Skin epidermis (tissue), 12 donors: ENCODE measurements around the gene SLC12A8.

Source experiments
- H3K27ac ChIP-seq, 21 experiments: fragments of 200-600 bp; sonication (generic) in 11 of 21; one replicate each; pipeline ENCODE4 v1.5.0; 2020; ENCODE audit warnings: mild to moderate bottlenecking in 3 of 21, inconsistent platforms in 2 of 21, moderate library complexity in 2 of 21
- H3K4me3 ChIP-seq, 7 experiments: fragments of 200-600 bp; sonication (generic) in 2 of 7; one replicate each; pipeline ENCODE4 v1.5.0; 2020; ENCODE audit warnings: inconsistent platforms in 2 of 7, mild to moderate bottlenecking in 2 of 7, moderate library complexity in 1 of 7

Gene SLC12A8

DNA sequence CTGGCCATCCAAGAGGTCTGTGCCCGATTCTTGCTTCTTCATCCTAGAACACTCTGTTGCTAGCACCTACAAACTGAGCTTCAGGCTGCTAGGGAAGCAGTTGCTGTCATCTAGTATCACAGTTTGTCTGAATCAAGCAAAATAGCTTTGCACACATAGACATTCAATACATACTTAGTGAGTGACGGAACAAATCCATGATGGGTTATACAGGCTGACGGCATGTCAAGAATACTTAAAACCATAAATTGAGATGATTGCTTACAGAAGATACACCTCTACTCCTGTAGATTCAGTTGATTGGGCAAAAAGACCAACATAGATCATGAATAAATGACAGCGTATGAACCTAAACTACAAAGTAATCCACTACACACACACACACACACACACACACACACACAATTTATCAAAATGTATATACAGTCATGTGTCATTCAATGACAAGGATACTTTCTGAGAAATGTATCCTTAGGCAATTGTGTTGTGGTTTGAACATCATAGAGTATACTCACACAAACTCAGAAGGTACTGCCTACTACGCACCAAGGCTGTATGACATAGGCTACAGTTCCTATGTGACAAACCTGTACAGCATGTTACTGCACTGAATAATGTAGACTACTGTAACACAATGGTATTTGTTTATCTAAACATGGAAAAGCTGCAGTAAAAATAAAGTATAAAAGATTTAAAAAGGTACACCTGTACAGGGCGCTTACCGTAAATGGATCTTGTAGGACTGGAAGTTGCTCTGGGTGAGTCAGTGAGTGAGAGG, 142.4 kb downstream of the SLC12A8 start:
- H3K27ac ChIP-seq: no peak overlapping the region
- no peak overlapping the region for H3K4me3 ChIP-seq

DNA sequence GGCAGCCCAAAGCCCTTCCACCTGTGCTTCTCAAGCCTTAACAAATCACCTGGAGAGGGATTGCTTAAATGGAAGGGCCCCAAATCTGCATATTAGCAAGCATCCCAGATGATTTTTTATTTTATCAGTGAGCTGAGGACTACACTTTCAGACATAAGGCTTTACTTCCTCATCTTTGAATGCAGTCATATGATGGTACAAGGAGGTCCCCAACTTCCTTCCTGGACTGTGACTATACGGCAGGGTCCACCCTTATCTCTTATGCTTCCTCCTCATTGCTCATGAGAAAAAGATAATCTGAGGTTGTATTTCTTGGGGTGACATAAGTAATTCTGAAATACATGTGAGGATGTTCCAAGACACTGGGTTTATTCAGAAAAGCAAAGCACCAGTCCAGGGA, 143.1 kb downstream of the SLC12A8 start:
- Histone ChIP-seq H3K4me3 (no peak overlapping the region), H3K27ac (no peak overlapping the region)

DNA sequence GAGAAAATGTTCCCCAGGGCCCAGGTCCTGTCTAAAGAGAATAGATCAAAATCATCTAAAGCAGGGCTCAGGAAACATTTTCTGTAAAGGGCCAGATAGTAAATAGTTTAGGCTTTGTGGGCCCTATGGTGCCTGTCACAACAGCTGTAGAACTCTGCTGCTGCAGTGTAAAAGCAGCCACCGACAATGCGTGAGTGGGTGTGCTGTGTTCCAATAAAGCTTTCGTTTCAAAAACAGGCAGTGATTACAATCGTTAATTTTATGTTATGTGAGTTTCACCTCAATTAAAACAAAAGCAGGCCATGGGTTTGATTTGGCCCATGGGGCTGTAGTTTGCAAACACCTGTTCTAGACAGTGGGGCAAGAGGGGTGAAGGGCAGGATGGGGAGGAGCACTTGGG, 144.3 kb downstream of the SLC12A8 start:
- no peak overlapping the region for H3K27ac ChIP-seq

DNA sequence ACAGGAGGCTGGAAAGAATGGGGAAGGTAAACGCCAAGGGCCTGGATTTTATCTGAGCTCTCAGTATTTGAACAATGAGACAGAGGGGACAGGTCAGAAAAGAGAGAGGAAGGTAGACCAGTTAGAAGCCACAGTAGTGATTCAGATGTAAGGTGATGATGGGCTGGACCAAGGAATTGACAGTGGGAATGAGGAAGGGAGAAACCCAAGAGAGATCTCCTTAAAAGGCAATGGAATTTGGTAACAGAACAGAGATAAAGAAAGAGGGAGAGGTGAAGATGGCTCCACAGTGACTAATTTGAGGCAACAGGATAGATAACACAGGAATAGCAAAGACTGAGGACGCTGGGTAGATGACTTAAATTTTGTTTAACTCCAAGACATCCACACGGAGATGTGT, 145.3 kb downstream of the SLC12A8 start:
- H3K4me3 ChIP-seq: no peak overlapping the region
- no peak overlapping the region for H3K27ac ChIP-seq

More for the DNA sequence above, 144.3 kb downstream of the SLC12A8 start:
- H3K4me3 ChIP-seq: no peak overlapping the region

DNA sequence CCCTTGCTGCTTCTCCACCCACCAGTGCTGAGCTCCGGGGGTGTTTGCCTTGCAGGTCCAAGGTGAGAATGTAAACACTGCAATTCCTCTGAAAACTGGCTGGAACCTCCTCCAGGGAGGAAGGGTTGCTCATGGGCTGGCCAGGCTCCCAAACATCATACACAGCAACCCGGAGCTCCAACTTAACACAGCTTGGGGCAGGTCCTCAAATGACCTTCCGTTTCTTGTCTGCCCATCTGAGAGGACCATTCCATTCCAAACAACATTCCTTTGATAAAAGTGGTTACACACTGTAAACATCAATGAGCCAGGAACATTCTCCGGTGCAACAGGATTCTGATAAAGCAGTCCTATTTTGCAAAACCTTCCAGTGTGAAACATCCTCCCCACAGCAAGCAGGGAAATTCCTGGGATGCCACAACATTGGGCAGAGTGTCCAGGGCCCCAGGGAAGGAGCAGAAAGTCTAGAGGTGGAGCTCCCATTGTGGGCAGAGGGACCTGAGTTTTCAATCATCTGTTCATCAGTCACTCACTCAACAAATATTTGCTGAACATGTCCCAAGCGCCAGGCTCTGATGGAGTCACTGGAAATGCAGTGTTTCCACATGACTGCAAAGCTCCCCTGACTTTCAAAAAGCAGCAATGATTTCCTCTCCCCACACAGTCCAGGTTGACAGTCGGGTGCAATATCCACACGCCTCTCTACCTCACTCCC, 149.5 kb downstream of the SLC12A8 start:
- Histone ChIP-seq H3K27ac (peak overlapping the region in 2 of 21 experiments; percentile 22 to 43), H3K4me3 (no peak overlapping the region)

DNA sequence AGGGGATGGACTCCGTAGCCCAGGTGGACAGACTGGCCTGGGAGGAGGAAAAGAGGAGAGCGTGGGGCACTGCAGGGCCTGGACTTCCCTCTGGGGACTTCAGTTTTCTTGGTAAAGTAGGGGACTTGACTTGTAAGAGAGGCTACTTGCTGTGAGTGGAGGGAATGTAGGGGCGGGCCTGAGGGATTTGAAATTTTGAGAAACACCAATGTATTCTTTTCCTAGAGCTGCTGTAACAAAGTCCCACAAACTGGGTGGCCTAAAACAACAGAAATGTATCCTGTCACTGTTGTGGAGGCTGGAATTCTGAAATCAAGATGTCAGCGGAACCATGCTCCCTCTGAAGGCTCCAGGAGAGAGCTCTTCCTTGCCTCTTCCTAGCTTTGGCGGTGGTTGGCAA, 150.9 kb downstream of the SLC12A8 start:
- H3K4me3 ChIP-seq: no peak overlapping the region

DNA sequence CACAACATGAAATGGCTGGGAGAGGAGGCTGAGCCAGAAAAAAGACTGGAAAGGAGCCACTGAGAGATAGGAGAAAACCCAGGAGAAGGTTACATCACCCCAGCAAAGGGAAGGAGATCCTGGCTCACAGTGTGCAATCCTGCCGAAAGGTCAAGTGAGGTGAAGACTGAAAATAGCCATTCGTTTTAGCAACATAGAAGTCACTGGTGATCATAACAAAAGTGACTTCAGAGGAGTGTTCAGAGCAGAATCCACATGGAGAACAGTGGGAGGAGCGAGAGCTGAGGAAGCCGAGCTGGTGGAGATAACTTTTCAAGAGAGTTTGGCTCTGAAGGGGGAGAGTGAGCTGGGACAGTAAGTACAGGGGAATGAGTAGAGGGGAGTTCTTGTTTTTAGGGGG, 151.4 kb downstream of the SLC12A8 start:
- no peak overlapping the region for H3K27ac ChIP-seq
- no peak overlapping the region for H3K4me3 ChIP-seq

More for the DNA sequence above, 150.9 kb downstream of the SLC12A8 start:
- no peak overlapping the region for H3K27ac ChIP-seq

DNA sequence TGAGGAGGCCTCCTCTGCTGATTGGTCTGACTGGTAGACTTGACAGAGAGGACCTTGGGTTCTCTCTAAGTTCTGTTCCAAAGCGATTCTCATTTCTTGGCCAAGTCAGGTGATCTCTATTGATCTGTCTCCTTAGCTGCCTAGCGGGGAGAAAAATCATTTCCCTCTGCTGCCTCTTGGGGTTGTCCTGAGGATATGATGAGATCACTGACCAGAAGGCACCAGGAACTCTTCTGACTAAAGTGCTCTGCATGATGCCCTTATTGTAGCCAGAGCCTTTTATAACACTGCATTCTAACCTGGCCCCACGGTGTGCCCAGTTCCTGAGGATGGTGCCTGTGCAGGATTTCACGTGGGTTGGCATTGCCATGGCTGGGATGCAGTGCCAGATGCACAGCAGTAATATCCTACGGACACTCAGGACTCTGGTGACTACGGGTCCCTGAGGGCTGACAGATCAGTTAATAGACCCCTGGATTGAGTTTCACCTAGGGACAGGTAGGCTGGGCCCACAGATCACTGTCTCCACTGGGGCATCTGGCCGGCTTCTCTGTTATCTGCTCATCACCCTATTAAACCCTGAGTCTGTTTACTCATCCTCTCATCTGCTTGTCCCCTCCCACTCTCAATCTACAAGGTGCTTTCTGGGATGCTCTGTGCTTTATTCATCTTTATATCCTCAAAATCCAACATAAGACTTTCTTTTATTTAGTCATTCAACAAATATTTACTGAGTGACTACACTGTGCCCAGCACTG, 152.9 kb downstream of the SLC12A8 start:
- H3K4me3 ChIP-seq: no peak overlapping the region
- no peak overlapping the region for H3K27ac ChIP-seq

DNA sequence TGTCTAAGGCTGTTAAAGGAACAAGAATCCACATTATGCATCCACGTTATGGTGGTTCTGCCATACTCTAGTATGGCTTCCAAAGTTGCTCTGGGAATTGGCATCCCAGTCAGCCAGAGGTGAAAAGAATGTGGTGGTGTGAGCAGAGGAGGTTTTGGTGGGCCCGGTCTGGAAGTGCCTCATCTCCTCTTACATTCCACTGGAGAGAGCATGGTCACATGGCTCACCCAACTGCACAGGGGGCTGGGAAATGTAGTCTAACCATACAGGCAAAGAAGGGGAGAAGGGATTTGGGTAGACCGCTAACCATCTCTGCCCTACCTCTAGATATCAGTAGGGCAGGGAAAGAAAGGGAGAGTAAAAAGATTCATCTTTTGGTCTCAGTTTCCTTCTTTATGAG, 153.6 kb downstream of the SLC12A8 start:
- H3K27ac ChIP-seq: no peak overlapping the region

DNA sequence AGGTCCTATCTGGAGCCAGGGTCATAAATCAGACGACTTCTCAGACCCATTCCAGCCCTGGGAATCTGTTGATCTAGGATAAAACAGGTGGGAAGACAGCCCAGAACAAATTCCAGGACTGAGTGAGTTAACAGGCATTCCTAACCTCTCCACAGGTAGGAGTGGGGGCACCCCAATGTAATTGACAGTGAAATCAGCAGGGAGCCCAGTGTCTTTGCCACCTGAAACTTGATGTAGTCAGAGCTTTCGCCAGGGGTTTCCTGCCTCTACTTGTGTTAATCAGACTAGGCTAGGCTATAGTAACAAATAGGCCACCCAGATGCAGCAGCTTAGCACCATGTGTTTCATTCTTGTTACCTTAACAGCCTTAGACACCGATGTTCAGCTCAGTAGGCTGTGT, 154.0 kb downstream of the SLC12A8 start:
- Histone ChIP-seq H3K27ac (no peak overlapping the region), H3K4me3 (no peak overlapping the region)

More for the DNA sequence above, 153.6 kb downstream of the SLC12A8 start:
- H3K4me3 ChIP-seq: no peak overlapping the region

DNA sequence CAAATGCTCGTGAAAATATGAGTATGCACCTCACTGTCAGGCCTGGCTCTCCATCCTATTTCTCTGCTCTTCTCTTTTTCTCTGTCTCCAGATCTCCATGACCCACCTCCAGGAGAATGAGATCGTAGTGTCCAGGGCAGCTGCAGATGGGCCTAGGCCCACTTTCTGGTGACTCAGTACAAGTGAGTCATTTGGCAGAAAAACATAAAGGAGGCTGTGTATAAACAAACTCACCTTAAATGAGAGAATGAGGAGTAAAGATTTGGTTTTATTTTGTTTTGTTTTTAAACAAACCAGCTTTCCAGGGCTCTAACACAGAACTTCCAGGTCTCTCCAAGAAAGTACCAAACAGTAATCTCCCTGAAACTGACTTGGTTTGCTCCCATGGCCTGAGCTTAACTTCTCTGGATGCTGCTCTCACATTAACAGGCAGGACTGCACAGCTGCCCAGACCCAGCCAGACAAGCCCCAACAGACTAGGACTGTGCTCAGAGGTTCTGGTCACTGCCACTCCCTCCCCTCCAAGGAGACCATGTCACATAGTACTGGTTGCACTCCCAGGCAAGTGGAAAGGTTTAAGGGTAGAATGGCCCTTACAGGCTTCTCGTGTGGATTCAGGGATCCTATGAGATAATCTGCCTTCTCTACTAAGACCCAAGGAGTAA, 155.2 kb downstream of the SLC12A8 start:
- Histone ChIP-seq H3K4me3 (no peak overlapping the region), H3K27ac (peak overlapping the region in 4 of 21 experiments; percentile 18 to 88 (median 44))

DNA sequence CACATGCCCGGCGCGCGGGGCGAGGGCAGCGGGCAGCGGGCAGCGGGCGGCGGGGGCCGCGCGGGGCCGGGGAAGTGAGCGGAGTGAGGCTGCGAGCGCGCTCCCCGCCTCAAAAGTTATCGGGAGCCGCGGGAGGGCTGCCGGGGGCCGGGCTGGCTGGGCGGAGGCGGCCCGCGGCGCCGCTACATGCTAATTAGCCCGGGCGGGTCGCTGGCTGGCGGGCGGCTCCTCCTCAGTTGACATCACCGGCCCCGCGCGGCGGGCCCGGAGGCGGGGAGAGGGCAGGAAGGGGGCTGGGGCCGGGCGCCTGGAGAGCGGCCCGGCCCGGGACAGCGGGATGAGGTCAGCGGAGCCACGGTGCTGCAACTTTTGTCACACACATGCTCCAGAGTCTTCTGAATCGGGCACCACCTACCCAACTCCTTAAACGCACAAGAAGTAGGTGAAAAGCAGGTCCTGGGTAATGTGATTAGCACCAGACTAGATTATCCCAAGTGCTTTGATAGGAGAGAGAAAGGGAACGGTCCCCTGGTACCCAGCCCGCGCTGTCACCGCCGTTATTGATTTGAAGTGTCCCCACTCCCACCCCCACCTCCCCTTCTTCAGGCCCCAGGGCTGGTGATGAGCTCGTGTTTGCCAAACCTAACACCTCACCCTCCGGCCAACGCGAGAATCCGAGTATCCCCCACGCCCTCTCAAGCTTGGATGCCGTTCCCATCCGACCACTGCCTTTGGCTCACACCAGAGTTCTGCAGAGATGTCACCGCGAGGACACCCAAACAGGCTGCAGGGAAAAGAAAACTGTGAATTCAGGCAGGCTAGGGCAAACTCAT, 156.4 kb downstream of the SLC12A8 start, which contains the start of gene HEG1:
HEG1 (minus strand) TSS at position 85 of the 833 bp plus-strand sequence. CDS start 107 bp downstream, outside the sequence.
- Histone ChIP-seq H3K27ac (peak within 1 kb of the TSS; percentile 14 to 94 (median 80)), H3K4me3 (peak within 1 kb of the TSS; percentile 42 to 79 (median 67))

DNA sequence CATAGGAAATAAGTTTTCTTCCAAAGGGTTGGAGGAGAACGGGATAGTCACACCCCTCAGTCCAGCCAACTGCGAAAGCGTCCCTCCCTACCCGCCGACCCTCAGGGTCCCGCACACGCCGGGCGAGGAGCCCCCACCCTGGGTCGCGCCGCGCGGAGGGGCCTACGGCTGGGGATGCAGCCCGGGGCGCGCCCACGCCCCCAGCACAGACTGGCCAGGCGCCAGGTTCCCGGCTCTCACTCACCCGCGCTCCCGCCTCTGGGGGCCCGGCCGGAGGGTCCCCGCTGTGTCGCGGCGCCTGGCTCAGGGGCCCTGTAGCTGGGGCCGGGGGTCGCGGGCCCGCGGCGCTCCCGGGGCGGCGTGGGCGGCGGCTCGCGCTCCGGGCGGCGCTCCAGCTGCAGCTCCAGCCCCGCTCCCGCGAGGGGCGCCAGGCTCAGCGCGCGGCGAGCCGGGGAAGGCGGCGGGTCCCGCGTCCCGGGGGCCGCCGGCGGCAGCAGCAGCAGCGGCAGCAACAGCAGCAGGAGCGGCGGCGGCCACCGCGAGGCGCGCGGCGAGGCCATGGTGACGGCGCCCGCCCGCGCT, 157.1 kb downstream of the SLC12A8 start:
- peak overlapping the region; percentile 14 to 94 (median 80) for H3K27ac ChIP-seq
- peak overlapping the region; percentile 42 to 79 (median 67) for H3K4me3 ChIP-seq

DNA sequence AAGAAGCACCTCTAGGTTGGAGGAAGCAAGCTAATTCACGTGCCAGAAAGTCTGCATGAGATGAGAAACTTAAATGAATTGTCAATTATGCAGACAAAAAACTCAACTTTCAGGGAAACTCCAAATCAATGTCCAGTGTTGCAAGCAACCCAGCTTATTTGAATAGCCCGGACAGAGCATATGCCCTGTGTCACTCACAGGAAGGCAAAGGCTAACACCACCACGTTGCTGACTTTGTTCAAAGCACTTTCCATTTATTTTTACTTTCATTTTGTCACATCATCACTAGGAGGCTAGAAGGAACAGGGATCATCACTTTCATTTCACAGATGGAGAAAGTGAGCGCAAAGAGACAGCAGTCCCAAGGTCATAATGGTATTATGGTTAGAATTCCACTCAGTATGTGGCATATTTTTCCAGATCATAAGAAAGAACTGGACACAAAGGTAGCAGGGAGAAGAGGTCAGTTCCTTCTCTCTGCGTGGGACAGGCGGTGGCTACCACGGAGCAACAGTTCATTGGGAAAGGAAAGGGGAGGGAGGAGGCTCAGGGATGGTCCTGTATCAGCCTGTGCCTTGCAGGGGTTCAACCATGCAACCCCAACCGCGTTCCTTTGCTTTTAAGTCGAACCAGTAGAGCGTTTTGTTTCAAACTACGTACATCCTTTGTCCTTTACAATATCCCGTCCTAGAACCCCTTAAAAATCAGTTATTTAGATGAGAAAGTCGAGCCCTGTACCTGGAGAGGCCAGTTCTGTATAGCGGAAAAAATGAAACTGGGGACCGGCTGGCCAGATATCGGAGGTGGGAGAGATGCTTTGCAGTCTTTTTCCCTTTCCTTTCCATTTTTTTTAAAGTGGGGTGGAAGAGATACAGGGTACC, 157.9 kb downstream of the SLC12A8 start:
- Histone ChIP-seq H3K4me3 (peak overlapping the region; percentile 42 to 79 (median 67)), H3K27ac (peak overlapping the region in 20 of 21 experiments; percentile 14 to 94 (median 80))

DNA sequence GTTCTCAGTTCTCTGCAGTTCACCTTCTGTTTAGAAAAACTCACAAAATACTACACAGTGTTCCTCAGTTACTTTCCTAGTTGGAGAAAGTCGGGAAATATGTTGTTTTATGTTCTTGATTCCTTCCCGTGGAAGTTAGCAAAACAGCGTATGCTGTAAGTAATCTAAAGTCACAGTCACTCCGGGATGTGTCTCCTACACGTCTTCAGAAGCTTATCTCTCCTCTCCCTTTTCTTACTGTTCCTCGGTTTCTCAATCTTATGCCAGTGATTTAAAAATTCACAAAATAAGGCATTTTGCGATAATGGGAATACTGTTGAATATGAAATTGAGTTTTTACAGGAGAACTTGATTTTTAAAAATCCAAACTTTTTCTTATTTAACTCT, 158.5 kb downstream of the SLC12A8 start:
- Histone ChIP-seq H3K4me3 (peak overlapping the region; percentile 42 to 79 (median 67)), H3K27ac (peak overlapping the region in 18 of 21 experiments; percentile 57 to 94 (median 78))

DNA sequence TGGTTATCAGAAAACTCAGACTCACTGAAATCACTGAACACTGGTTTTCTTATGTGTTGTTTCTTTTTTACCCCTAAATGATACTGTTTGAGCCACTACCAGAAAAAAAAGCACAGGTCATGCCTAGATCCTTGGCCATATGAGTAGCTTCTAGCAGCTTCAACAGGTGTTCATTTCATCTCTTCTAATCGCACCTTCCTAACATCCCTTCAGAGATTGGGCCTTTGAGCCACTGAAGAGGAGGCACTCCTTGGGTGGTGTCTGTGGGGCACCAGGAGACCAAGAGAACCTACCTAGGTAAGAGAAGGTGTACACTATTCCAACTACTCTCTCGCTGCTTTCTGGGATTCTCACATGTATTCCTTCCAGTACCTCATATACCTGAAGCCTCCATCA, 159.2 kb downstream of the SLC12A8 start:
- peak overlapping the region in 3 of 7 experiments; percentile 11 to 67 (median 23) for H3K4me3 ChIP-seq

DNA sequence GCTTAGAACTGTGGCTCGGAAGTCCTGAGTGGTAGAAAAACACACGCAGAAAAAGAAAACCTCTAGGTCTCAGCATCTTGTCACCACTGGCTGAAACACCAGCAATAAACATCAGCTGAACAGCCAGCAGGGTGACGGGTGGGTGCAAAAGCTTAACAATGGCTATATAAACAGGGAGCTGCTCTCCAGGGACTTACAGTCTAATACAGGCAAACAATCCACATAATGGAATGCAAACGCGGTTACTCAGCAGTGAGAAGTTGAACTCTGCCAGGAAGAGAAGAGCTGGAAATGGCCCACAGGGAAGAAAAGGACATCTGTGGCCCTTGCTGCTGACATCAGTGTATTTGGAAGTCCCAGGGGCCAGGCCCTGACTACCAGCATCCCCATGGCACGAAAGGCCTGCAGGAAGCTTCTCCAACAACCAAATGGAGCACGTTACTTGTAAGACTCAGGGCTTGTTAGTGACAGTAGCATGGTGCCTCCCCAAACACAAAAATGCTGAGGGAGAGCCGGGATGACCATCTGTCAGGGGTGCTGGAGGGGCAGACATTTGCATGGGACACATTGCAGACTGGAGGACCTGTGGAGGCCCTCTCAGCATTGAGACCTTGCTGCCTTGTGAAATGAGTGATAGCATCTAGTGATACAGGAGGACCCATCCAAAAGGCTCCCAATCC, 159.8 kb downstream of the SLC12A8 start:
- Histone ChIP-seq H3K27ac (peak overlapping the region in 20 of 21 experiments; percentile 15 to 94 (median 74)), H3K4me3 (peak overlapping the region in 4 of 7 experiments; percentile 6 to 23 (median 12))

More for the DNA sequence above, 159.2 kb downstream of the SLC12A8 start:
- peak overlapping the region in 18 of 21 experiments; percentile 37 to 94 (median 76) for H3K27ac ChIP-seq
